ENCODE data around the gene TPCN1.

DNA sequence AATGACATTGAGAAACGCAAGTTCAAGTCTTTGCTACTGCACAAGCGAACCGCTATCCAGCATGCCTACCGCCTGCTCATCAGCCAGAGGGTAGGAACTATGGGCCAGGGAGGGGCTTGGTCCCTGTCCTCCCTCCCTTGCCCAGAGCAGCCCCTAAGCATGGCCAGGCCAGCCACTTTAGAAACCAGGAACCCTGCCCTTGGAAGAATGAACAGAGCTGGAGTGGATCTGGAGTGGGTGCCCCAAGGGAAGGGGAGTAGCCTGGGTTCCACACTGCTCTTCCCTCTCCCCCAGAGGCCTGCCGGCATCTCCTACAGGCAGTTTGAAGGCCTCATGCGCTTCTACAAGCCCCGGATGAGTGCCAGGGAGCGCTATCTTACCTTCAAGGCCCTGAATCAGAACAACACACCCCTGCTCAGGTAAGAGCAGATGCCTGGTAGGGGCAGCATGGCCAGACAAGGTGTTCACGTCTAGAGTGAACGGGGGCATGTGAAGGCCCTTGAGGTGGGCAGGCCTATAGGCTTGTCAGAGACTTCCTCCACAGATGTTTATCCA lies 55.8 kb downstream of the TPCN1 start:
- TF ChIP-seq, protein P1, sequence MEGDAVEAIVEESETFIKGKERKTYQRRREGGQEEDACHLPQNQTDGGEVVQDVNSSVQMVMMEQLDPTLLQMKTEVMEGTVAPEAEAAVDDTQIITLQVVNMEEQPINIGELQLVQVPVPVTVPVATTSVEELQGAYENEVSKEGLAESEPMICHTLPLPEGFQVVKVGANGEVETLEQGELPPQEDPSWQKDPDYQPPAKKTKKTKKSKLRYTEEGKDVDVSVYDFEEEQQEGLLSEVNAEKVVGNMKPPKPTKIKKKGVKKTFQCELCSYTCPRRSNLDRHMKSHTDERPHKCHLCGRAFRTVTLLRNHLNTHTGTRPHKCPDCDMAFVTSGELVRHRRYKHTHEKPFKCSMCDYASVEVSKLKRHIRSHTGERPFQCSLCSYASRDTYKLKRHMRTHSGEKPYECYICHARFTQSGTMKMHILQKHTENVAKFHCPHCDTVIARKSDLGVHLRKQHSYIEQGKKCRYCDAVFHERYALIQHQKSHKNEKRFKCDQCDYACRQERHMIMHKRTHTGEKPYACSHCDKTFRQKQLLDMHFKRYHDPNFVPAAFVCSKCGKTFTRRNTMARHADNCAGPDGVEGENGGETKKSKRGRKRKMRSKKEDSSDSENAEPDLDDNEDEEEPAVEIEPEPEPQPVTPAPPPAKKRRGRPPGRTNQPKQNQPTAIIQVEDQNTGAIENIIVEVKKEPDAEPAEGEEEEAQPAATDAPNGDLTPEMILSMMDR (IDR thresholded peaks at IDR 0.05): no peak
- no peak for TF ChIP-seq POLR2A (IDR thresholded peaks at IDR 0.05)

Measured in Peyer's patch (tissue), 4 donors.